BE2C (cell line): Measurements from ENCODE around the gene CLEC16A.

ENCODE experiments used
- DNase-seq: peaks from one replicate; pipeline ENCODE4 v3.0.0-alpha.2; 2020
- H3K27me3 ChIP-seq: fragments of 250-450 bp; sonication (Bioruptor Pico); 2 replicates; pipeline ENCODE4 v1.5.1; 2020; ENCODE audit warnings: mild to moderate bottlenecking
- H3K36me3 ChIP-seq: fragments of 250-450 bp; sonication (Bioruptor Pico); 2 replicates; pipeline ENCODE4 v1.5.1; 2020; ENCODE audit warnings: mild to moderate bottlenecking
- H3K4me1 ChIP-seq: fragments of 250-450 bp; sonication (Bioruptor Pico); 2 replicates; pipeline ENCODE4 v1.5.1; 2020
- H3K4me3 ChIP-seq: 2 replicates; pipeline ENCODE4 v1.5.1; 2011; ENCODE audit warnings: low read depth, low read length
- H3K9me3 ChIP-seq: fragments of 250-450 bp; sonication (Bioruptor Pico); 2 replicates; pipeline ENCODE4 v1.5.1; 2020
- CTCF ChIP-seq: IDR thresholded peaks from 2 replicates; pipeline ENCODE4 v1.5.1; 2012; ENCODE audit warnings: mild to moderate bottlenecking, low read depth, low read length

Gene CLEC16A

GRCh38 chr16:11076259-11077018, 132.1 kb downstream of the CLEC16A start:
- peaks cover 10% of the 10 kb centered on the region; the same call in 1 of the 2 replicates for H3K36me3 ChIP-seq
- no peak for DNase-seq
- no peak overlapping the region for H3K4me3 ChIP-seq
- peaks cover 10% of the 10 kb centered on the region for H3K4me1 ChIP-seq
- H3K9me3 ChIP-seq: no peaks in the 10 kb centered on the region
- no peak for TF ChIP-seq CTCF
- no peaks in the 10 kb centered on the region for H3K27me3 ChIP-seq

- Histone ChIP-seq H3K27me3 (no peaks in the 10 kb centered on the region), H3K4me3 (no peak overlapping the region), H3K4me1 (peaks cover 10% of the 10 kb centered on the region)
Observed at GRCh38 chr16:11078812-11079459, 134.6 kb downstream of the CLEC16A start.

GRCh38 chr16:11079652-11080187, 135.4 kb downstream of the CLEC16A start:
- H3K36me3 ChIP-seq: peaks cover 6% of the 10 kb centered on the region; the same call in 1 of the 2 replicates
- no peak for DNase-seq
- H3K4me1 ChIP-seq: peaks cover 10% of the 10 kb centered on the region
- H3K27me3 ChIP-seq: no peaks in the 10 kb centered on the region
- H3K9me3 ChIP-seq: no peaks in the 10 kb centered on the region
- no peak for TF ChIP-seq CTCF
- no peak overlapping the region for H3K4me3 ChIP-seq

More at GRCh38 chr16:11078812-11079459, 134.6 kb downstream of the CLEC16A start:
- Histone ChIP-seq H3K9me3 (no peaks in the 10 kb centered on the region), H3K36me3 (peaks cover 6% of the 10 kb centered on the region; the same call in 1 of the 2 replicates)
- no peak for TF ChIP-seq CTCF
- no peak for DNase-seq

- Histone ChIP-seq H3K27me3 (no peaks in the 10 kb centered on the region), H3K4me1 (peaks cover 10% of the 10 kb centered on the region), H3K9me3 (no peaks in the 10 kb centered on the region), H3K36me3 (peaks cover 6% of the 10 kb centered on the region; the same call in 1 of the 2 replicates), H3K4me3 (no peak overlapping the region)
- no peak for DNase-seq
- no peak for TF ChIP-seq CTCF
Observed at GRCh38 chr16:11080327-11080967, 136.1 kb downstream of the CLEC16A start.

- peaks cover 6% of the 10 kb centered on the region; the same call in 1 of the 2 replicates for H3K36me3 ChIP-seq
- H3K4me3 ChIP-seq: no peak overlapping the region
- H3K4me1 ChIP-seq: peaks cover 10% of the 10 kb centered on the region
- no peaks in the 10 kb centered on the region for H3K27me3 ChIP-seq
- H3K9me3 ChIP-seq: no peaks in the 10 kb centered on the region
- DNase-seq: no peak
- no peak for TF ChIP-seq CTCF
Observed at GRCh38 chr16:11080999-11081630, 136.8 kb downstream of the CLEC16A start.
